Measurements from ENCODE around the gene REXO5. TPM values are rescaled to one million over a fixed set of nuclear protein-coding genes. Genes with fewer than 3 reads are reported as not detected.
A peak's percentile ranks its signal among the peaks of the same experiment; 100 is the strongest.

The REXO5 gene
- total RNA-seq, 1 experiment from 2014 or later: 17.2 TPM

GRCh38 chr16:20868890-20869289 lies 62.6 kb downstream of the REXO5 start:
- Histone ChIP-seq H3K36me3 (no peaks in the 10 kb centered on the region), H3K4me1 (peaks cover 24% of the 10 kb centered on the region), H3K9me3 (replicated peaks) (no peaks in the 10 kb centered on the region), H3K27ac (no peak overlapping the region), H3K4me3 (no peak overlapping the region), H3K27me3 (no peaks in the 10 kb centered on the region)
- DNase-seq: peak; percentile 42 to 61

DNA sequence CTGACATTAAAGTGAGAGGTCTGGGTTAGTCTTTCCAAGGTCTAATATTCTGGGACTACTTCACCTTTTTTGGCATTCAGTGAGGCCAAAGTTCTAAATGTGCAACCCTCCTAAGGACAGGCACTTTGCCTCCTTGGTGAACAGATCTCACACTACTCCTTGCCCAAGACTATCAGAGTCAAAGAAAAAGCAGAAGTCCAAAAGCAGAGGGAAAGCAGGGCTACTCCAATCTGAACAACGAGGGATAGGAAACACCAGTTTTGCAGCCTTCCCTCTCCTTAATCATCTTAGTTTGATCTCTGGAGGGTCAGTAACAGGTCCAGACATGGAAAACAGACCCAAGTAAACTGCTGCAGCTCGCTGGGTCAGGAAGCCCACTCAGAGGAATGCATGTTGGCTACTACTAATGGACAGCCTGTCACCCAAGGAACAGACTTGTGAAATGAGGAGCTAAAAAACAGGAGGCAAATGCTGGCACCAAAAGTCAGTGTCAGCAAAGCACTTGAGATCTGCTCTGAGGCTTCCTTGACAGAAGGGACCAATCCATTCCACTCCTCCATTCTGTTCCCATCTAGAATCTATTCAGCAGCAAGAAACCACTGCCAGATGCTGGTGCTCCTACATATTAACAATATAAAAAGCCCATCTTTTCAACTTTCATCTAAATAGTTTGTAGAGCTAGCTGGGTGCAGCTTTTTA lies 63.9 kb downstream of the REXO5 start:
- H3K27ac ChIP-seq: no peak overlapping the region
- no peak for DNase-seq
- H3K36me3 ChIP-seq: no peaks in the 10 kb centered on the region
- H3K4me1 ChIP-seq: peaks cover 18% of the 10 kb centered on the region
- H3K27me3 ChIP-seq: no peaks in the 10 kb centered on the region
- H3K9me3 ChIP-seq (replicated peaks): no peaks in the 10 kb centered on the region
- no peak overlapping the region for H3K4me3 ChIP-seq

DNA sequence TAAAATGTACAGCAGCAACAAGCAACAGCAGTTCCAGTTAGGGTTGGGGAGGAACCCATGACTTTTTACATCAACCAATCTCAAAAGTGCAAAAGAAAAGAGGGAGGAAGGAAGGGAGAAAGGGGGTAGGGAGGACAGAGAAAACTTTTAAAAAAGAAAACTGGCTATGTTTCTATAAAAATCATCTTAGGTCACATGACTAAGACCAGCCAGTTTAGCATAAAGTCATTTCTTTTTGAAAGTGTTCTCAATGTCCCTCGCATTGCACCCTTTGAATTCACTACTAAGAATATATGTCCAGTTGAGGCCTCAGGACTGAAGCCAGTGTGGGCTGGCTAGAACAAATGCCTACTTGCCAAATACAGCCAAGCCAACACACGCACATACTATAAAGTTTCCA lies 64.9 kb downstream of the REXO5 start:
- Histone ChIP-seq H3K36me3 (no peaks in the 10 kb centered on the region), H3K4me3 (no peak overlapping the region), H3K27ac (no peak overlapping the region), H3K27me3 (no peaks in the 10 kb centered on the region), H3K9me3 (replicated peaks) (no peaks in the 10 kb centered on the region), H3K4me1 (peaks cover 8% of the 10 kb centered on the region)
- DNase-seq: no peak

DNA sequence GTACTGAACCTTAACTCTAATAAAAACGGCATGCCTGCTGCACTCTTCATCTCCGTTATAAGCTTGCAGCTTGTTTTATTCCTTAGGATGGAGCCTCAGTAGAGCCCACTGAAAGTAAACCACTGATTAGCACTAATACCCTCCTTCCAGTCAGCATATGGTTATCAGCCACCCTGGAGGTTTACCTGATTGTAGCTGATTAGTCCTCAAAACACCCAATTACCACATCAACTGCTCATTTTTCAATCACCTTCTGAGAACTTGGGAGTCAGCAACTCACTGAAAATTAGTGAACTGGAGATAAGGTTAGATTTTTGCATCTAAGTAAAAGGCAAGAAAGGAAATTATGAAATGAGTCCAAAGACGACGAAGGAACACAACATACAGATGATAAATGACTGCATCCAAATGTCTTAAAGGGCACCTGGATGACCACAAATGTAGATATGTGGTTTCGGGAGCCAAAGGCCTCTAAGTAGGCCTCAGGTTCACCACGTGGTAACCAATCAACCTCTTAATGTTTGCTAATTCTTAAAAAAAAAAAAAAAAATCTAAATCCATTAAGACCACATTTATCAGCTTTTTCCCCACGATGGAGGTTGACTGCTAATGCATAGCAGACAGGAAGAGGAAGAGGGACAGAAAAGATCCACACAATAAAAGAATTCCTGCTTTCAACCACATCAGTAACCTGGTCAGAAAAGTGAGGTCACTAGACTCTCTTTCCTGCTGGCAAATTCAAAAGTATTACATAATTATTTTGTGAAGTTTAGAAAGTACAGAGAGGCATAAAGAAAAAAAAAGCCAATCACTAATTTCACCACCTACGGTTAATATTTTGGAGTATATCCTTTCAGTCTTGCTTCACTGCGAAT lies 65.9 kb downstream of the REXO5 start:
- Histone ChIP-seq H3K4me3 (no peak overlapping the region), H3K9me3 (replicated peaks) (no peaks in the 10 kb centered on the region), H3K27ac (no peak overlapping the region)

DNA sequence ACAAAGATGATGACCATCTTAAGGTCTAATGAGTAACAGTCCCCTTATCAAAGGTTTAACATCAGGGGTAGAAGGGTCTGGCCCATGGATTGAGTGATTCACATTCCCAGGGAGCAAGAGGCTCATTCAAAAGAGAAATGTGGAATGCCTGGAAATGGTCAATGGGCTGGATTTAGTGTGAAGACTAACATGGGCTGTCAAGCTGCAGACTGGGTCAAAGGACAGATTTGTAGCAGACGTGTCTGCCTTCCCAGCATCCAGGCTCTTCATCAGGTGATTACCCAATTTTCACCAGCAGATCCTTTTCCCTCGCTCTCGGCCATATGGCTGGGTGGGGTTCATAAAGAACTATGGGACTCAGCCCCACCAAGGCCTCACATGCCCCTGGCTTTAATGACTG lies 67.0 kb downstream of the REXO5 start:
- no peaks in the 10 kb centered on the region for H3K4me1 ChIP-seq
- H3K9me3 ChIP-seq (replicated peaks): no peaks in the 10 kb centered on the region
- no peak overlapping the region for H3K4me3 ChIP-seq
- H3K27ac ChIP-seq: no peak overlapping the region
- no peaks in the 10 kb centered on the region for H3K36me3 ChIP-seq
- DNase-seq: no peak
- no peaks in the 10 kb centered on the region for H3K27me3 ChIP-seq

More for the DNA sequence above, 65.9 kb downstream of the REXO5 start:
- no peaks in the 10 kb centered on the region for H3K4me1 ChIP-seq
- no peaks in the 10 kb centered on the region for H3K36me3 ChIP-seq
- H3K27me3 ChIP-seq: no peaks in the 10 kb centered on the region
- DNase-seq: no peak

GRCh38 chr16:20874088-20874581 lies 67.8 kb downstream of the REXO5 start:
- Histone ChIP-seq H3K4me1 (no peaks in the 10 kb centered on the region), H3K9me3 (replicated peaks) (no peaks in the 10 kb centered on the region), H3K27ac (no peak overlapping the region), H3K27me3 (no peaks in the 10 kb centered on the region), H3K36me3 (no peaks in the 10 kb centered on the region), H3K4me3 (no peak overlapping the region)
- no peak for DNase-seq

- Histone ChIP-seq H3K36me3 (no peaks in the 10 kb centered on the region), H3K4me1 (no peaks in the 10 kb centered on the region), H3K27ac (no peak overlapping the region), H3K4me3 (no peak overlapping the region), H3K9me3 (replicated peaks) (no peaks in the 10 kb centered on the region), H3K27me3 (no peaks in the 10 kb centered on the region)
- DNase-seq: no peak
Measured at GRCh38 chr16:20875355-20875650, 69.0 kb downstream of the REXO5 start.

DNA sequence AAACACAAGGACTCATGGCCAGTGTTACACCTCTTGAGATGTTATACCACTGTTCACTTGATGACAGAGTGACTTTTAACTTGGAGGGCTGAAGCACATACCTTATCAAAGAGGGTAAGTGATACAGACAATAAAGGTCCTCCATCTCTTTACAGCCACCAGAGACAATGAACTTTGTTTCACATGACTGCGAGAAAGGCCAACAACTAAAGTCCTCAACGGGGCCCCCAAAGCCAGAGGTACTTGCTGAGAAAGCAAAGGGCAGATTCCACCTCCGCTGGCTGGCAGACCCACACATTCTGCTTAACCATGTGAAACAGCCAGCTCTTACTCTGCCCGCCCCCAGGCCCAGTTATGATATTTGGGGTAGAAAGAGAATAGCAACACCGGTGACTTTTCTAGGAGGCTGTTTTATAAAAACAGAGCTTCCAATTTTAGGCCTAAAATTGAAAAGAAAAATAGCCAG lies 72.4 kb downstream of the REXO5 start:
- no peaks in the 10 kb centered on the region for H3K4me1 ChIP-seq
- H3K4me3 ChIP-seq: no peak overlapping the region
- no peaks in the 10 kb centered on the region for H3K9me3 ChIP-seq (replicated peaks)
- DNase-seq: no peak
- H3K36me3 ChIP-seq: no peaks in the 10 kb centered on the region
- H3K27ac ChIP-seq: no peak overlapping the region
- no peaks in the 10 kb centered on the region for H3K27me3 ChIP-seq

- no peaks in the 10 kb centered on the region for H3K9me3 ChIP-seq (replicated peaks)
- H3K4me1 ChIP-seq: no peaks in the 10 kb centered on the region
- H3K27me3 ChIP-seq: no peaks in the 10 kb centered on the region
- H3K27ac ChIP-seq: no peak overlapping the region
- no peaks in the 10 kb centered on the region for H3K36me3 ChIP-seq
- no peak for DNase-seq
- no peak overlapping the region for H3K4me3 ChIP-seq
Measured at GRCh38 chr16:20879175-20880040, 73.1 kb downstream of the REXO5 start.

- no peak for DNase-seq
- H3K9me3 ChIP-seq (replicated peaks): no peaks in the 10 kb centered on the region
- H3K36me3 ChIP-seq: no peaks in the 10 kb centered on the region
- H3K4me3 ChIP-seq: no peak overlapping the region
- no peak overlapping the region for H3K27ac ChIP-seq
- H3K27me3 ChIP-seq: no peaks in the 10 kb centered on the region
- no peaks in the 10 kb centered on the region for H3K4me1 ChIP-seq
Measured at GRCh38 chr16:20880867-20881502, 74.7 kb downstream of the REXO5 start.

- DNase-seq: no peak
- no peaks in the 10 kb centered on the region for H3K9me3 ChIP-seq (replicated peaks)
- H3K27me3 ChIP-seq: no peaks in the 10 kb centered on the region
- H3K4me3 ChIP-seq: no peak overlapping the region
- H3K27ac ChIP-seq: no peak overlapping the region
- H3K36me3 ChIP-seq: no peaks in the 10 kb centered on the region
- no peaks in the 10 kb centered on the region for H3K4me1 ChIP-seq
Measured at GRCh38 chr16:20881503-20881878, 75.2 kb downstream of the REXO5 start.

GRCh38 chr16:20883554-20884239 lies 77.4 kb downstream of the REXO5 start:
- no peak for DNase-seq
- no peak overlapping the region for H3K27ac ChIP-seq
- no peaks in the 10 kb centered on the region for H3K4me1 ChIP-seq
- no peak overlapping the region for H3K4me3 ChIP-seq
- no peaks in the 10 kb centered on the region for H3K36me3 ChIP-seq
- H3K9me3 ChIP-seq (replicated peaks): no peaks in the 10 kb centered on the region
- H3K27me3 ChIP-seq: no peaks in the 10 kb centered on the region

DNA sequence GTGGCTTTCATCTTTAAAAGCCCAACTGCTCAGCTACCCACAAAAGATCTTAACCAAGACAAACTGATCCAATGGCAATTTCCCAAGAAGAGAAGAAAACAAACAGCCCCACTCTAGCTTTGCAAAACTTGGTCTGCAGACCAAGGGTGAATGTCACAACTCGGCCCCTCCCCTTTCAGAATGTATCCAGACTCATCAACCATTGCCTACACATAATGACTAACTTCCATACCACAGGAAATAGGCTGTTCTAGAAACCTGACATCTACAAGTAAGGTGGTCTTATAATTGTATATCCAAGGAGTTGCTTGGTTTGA lies 77.9 kb downstream of the REXO5 start:
- no peaks in the 10 kb centered on the region for H3K36me3 ChIP-seq
- no peaks in the 10 kb centered on the region for H3K27me3 ChIP-seq
- no peak for DNase-seq
- no peaks in the 10 kb centered on the region for H3K4me1 ChIP-seq
- H3K9me3 ChIP-seq (replicated peaks): no peaks in the 10 kb centered on the region
- H3K4me3 ChIP-seq: no peak overlapping the region
- H3K27ac ChIP-seq: no peak overlapping the region

DNA sequence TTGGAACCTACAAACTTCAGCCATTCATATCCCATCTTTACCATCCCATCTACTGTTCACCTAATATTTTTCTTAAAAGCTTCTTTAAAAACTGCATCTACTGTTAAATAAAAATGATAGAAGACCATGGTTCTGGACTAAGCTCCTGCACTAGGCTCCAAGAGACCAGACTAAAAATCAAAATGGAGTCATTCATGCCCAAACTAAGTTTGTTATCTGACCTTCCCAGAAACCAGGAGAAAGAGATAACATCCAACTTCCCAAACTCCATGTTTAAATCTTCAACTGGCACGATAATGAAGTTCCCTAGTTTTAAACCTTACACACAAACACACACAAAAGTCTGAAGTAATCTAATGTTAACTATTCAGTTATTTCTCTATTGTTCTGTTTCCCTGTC lies 80.0 kb downstream of the REXO5 start:
- no peak overlapping the region for H3K27ac ChIP-seq
- H3K36me3 ChIP-seq: no peaks in the 10 kb centered on the region
- H3K4me1 ChIP-seq: no peaks in the 10 kb centered on the region
- H3K27me3 ChIP-seq: no peaks in the 10 kb centered on the region
- no peak overlapping the region for H3K4me3 ChIP-seq
- no peaks in the 10 kb centered on the region for H3K9me3 ChIP-seq (replicated peaks)
- DNase-seq: no peak

Data from SJCRH30 (cell line).